HUES48 (cell line): ENCODE results near the gene TBC1D17.

ENCODE experiments used
- H3K27ac ChIP-seq: one replicate; pipeline ENCODE4 v1.7.0; 2013; ENCODE audit warnings: low read depth, low read length, inconsistent platforms
- H3K27me3 ChIP-seq: 2 replicates; pipeline ENCODE4 v1.6.1; 2013; ENCODE audit warnings: mild to moderate bottlenecking, low read length; ENCODE audit not compliant: control insufficient read depth, insufficient read depth
- H3K36me3 ChIP-seq: 2 replicates; pipeline ENCODE4 v1.6.1; 2013; ENCODE audit warnings: low read length; ENCODE audit not compliant: control insufficient read depth, insufficient read depth
- H3K4me1 ChIP-seq: 2 replicates; pipeline ENCODE4 v1.6.1; 2013; ENCODE audit warnings: mild to moderate bottlenecking, low read length; ENCODE audit not compliant: control insufficient read depth, insufficient read depth
- H3K4me3 ChIP-seq: 2 replicates; pipeline ENCODE4 v1.5.1; 2013; ENCODE audit warnings: mild to moderate bottlenecking, low read depth, low read length
- H3K9ac ChIP-seq: 2 replicates; pipeline ENCODE4 v1.6.1; 2013; ENCODE audit warnings: mild to moderate bottlenecking, low read depth, low read length, moderate library complexity
- H3K9me3 ChIP-seq: 2 replicates; pipeline ENCODE4 v1.6.1; 2013; ENCODE audit warnings: low read length; ENCODE audit not compliant: control insufficient read depth, insufficient read depth

The TBC1D17 gene

DNA sequence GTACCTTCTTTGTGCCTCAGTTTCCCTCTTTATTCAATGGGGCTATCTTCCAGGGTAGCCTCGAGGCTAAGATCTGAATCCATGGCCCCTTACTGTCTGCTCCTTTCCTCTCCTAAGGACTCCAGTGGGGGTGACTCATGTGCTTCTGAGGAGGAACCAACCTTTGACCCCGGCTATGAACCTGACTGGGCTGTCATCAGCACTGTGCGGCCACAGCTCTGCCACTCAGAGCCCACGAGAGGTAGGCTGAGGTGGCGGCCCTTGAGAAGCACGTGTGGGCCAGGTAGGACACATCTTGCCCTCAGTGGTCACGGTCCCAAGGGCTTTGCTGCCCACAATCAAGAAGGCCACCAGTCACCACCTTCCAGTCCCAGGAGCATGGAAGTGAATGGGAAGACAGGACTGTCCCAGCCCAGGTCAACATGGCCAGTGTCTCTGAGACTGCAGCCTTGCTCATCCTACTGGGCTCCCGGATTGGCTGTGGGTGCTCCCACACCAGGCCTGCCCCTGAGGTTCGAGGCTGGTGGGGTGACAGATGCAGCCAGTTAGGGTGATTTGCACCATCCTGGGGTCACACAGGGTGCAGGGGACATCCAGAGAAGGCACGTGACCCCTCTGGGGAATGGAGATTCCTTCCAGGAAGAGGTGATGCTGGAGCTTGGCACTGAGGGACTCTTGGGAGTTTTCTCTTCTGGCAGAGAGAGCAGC lies 2.8 kb downstream of the TBC1D17 start:
- Histone ChIP-seq H3K36me3 (peaks cover 64% of the 10 kb centered on the region), H3K27ac (no peak overlapping the region), H3K4me3 (no peak overlapping the region)

DNA sequence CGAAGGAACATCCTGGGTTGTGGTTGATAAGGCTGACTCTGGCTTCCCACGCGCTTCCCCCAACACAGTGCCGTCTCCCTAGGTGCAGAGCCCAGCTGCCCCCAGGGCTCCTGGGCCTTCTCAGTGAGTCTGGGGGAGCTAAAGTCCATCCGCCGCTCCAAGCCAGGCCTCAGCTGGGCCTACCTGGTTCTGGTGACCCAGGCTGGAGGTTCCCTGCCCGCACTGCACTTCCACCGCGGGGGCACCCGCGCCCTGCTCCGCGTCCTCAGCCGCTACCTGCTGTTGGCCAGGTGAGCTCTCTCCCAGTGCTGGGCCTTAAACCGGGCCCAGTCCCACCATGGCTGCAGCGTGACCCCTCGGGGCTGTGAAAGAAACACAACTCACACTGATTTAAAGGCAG lies 3.7 kb downstream of the TBC1D17 start:
- Histone ChIP-seq H3K4me1 (peaks cover 10% of the 10 kb centered on the region; the same call in 1 of the 2 replicates), H3K27ac (no peak overlapping the region), H3K4me3 (no peak overlapping the region), H3K27me3 (no peaks in the 10 kb centered on the region), H3K36me3 (peaks cover 69% of the 10 kb centered on the region), H3K9ac (no peak overlapping the region), H3K9me3 (no peaks in the 10 kb centered on the region)

More for the DNA sequence above, 2.8 kb downstream of the TBC1D17 start:
- Histone ChIP-seq H3K9me3 (no peaks in the 10 kb centered on the region), H3K9ac (no peak overlapping the region), H3K4me1 (peaks cover 15% of the 10 kb centered on the region; the same call in 1 of the 2 replicates), H3K27me3 (no peaks in the 10 kb centered on the region)

DNA sequence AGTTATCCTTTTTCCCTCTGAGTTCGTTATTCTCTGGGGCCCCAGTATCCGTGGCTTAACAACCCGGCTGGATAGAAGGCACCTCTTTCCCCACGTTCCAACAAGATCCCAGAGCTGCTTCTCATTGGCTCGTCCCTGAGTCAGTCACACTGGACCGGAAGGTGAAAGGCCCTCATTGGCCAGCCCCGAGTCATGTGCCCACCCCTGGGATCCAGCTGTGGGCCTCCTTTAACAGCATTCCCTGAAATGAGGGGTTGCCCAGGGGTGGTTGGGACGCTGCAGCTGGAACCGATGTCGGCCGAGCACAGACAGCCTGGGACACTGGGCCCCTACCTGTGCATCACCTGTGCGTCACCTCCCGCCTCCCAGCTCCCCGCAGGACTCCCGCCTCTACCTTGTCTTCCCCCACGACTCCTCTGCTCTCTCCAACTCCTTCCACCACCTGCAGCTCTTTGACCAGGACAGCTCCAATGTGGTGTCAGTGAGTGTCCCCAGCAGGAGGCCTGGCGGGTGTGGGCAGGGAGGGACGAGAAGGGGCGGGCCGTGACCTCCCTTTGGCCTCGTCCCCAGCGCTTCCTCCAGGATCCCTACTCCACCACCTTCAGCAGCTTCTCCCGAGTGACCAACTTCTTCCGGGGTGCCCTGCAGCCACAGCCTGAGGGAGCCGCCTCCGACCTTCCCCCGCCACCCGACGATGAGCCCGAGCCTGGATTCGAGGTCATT lies 4.3 kb downstream of the TBC1D17 start:
- Histone ChIP-seq H3K4me1 (peaks cover 10% of the 10 kb centered on the region; the same call in 1 of the 2 replicates), H3K36me3 (peaks cover 72% of the 10 kb centered on the region), H3K9ac (no peak overlapping the region)

DNA sequence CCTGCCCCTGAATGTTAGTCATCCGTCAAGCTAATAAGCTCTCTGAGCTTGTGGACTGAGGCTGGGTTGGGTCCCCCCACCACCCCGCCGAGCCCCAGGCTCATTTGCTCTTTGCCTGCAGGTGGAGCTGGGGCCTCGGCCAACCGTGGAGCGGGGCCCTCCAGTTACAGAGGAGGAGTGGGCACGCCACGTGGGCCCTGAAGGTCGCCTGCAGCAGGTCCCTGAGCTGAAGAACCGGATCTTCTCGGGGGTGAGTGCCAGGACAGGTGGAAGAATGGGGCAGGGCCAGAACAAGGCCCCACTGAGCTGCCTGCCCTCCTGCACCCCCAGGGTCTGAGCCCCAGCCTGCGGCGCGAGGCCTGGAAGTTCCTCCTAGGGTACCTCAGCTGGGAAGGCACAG lies 5.1 kb downstream of the TBC1D17 start:
- H3K4me3 ChIP-seq = no peak overlapping the region
- no peak overlapping the region for H3K27ac ChIP-seq
- H3K9me3 ChIP-seq = no peaks in the 10 kb centered on the region
- no peak overlapping the region for H3K9ac ChIP-seq
- no peaks in the 10 kb centered on the region for H3K27me3 ChIP-seq
- H3K4me1 ChIP-seq = peaks cover 10% of the 10 kb centered on the region; the same call in 1 of the 2 replicates
- peaks cover 72% of the 10 kb centered on the region for H3K36me3 ChIP-seq

More for the DNA sequence above, 4.3 kb downstream of the TBC1D17 start:
- Histone ChIP-seq H3K27me3 (no peaks in the 10 kb centered on the region), H3K27ac (no peak overlapping the region), H3K4me3 (no peak overlapping the region), H3K9me3 (no peaks in the 10 kb centered on the region)

DNA sequence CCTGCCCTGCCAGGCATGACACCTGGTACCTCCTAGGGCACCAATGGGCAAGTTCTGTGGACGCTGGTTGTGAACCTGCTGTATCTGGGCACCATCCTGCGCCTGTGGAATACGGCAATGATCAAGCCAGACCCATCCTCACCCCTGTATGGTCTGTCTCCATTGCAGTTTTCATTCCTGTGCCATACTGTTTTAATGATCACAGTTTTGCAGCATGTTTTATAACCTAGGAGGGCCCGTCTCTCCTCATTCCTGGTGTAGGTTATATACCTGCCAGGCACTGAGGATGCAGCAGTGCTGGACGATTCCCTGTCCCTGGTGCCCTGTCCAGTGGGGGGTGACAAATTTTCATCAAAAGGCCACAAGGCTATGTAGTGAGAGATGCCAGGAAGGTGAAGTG lies 5.6 kb downstream of the TBC1D17 start:
- H3K27me3 ChIP-seq = no peaks in the 10 kb centered on the region
- H3K36me3 ChIP-seq = peaks cover 72% of the 10 kb centered on the region
- H3K27ac ChIP-seq = no peak overlapping the region
- peaks cover 10% of the 10 kb centered on the region; the same call in 1 of the 2 replicates for H3K4me1 ChIP-seq
- no peak overlapping the region for H3K9ac ChIP-seq
- no peak overlapping the region for H3K4me3 ChIP-seq
- H3K9me3 ChIP-seq = no peaks in the 10 kb centered on the region

- Histone ChIP-seq H3K27me3 (peaks cover under 1% of the 10 kb centered on the region; the same call in 1 of the 2 replicates), H3K9ac (no peak overlapping the region), H3K9me3 (no peaks in the 10 kb centered on the region), H3K27ac (no peak overlapping the region), H3K4me3 (no peak overlapping the region), H3K4me1 (peaks cover 2% of the 10 kb centered on the region; the same call in 1 of the 2 replicates), H3K36me3 (peaks cover 68% of the 10 kb centered on the region)
Measured at GRCh38 chr19:49884109-49884508, 6.6 kb downstream of the TBC1D17 start.

- Histone ChIP-seq H3K4me3 (no peak overlapping the region), H3K9me3 (no peaks in the 10 kb centered on the region), H3K36me3 (peaks cover 62% of the 10 kb centered on the region), H3K27me3 (peaks cover 5% of the 10 kb centered on the region; the same call in 1 of the 2 replicates), H3K9ac (no peak overlapping the region), H3K27ac (peak overlapping the region; percentile 5), H3K4me1 (no peaks in the 10 kb centered on the region)
Measured at GRCh38 chr19:49884760-49885159, 7.3 kb downstream of the TBC1D17 start.

GRCh38 chr19:49887037-49887664 lies 9.6 kb downstream of the TBC1D17 start:
- H3K27ac ChIP-seq = no peak overlapping the region
- H3K4me3 ChIP-seq = no peak overlapping the region
- H3K27me3 ChIP-seq = peaks cover 5% of the 10 kb centered on the region; the same call in 1 of the 2 replicates
- peaks cover 6% of the 10 kb centered on the region; the same call in 1 of the 2 replicates for H3K4me1 ChIP-seq
- H3K36me3 ChIP-seq = peaks cover 39% of the 10 kb centered on the region
- no peaks in the 10 kb centered on the region for H3K9me3 ChIP-seq
- H3K9ac ChIP-seq = no peak overlapping the region

- Histone ChIP-seq H3K4me1 (peaks cover 6% of the 10 kb centered on the region; the same call in 1 of the 2 replicates), H3K27me3 (peaks cover 5% of the 10 kb centered on the region; the same call in 1 of the 2 replicates), H3K9me3 (no peaks in the 10 kb centered on the region), H3K36me3 (peaks cover 32% of the 10 kb centered on the region), H3K9ac (no peak overlapping the region), H3K4me3 (no peak overlapping the region), H3K27ac (no peak overlapping the region)
Measured at GRCh38 chr19:49887665-49888509, 10.4 kb downstream of the TBC1D17 start.

- no peak overlapping the region for H3K4me3 ChIP-seq
- H3K4me1 ChIP-seq = peaks cover 6% of the 10 kb centered on the region; the same call in 1 of the 2 replicates
- peaks cover 5% of the 10 kb centered on the region; the same call in 1 of the 2 replicates for H3K27me3 ChIP-seq
- no peaks in the 10 kb centered on the region for H3K9me3 ChIP-seq
- H3K27ac ChIP-seq = no peak overlapping the region
- H3K36me3 ChIP-seq = peaks cover 26% of the 10 kb centered on the region
- H3K9ac ChIP-seq = no peak overlapping the region
Measured at GRCh38 chr19:49888510-49888824, 11.0 kb downstream of the TBC1D17 start.
